HG03095 (cell line): ENCODE results near the gene ING5.
"Not testable (repeated sequence)": the region's sequence is repeated elsewhere in the genome, so short reads cannot be mapped to it uniquely, and the experiment has no call there.

ENCODE experiments used
- ATAC-seq: cut with Tn5 transposase; IDR thresholded peaks from one replicate; pipeline ENCODE4 v1.9.1; 2021; ENCODE audit warnings: moderate library complexity; ENCODE audit not compliant: unreplicated experiment

ING5 gene

GRCh38 chr2:241755777-241756176, 53.9 kb downstream of the ING5 start:
- no peak for ATAC-seq

GRCh38 chr2:241759067-241759807, 57.4 kb downstream of the ING5 start:
- no peak for ATAC-seq

GRCh38 chr2:241759893-241760292, 58.1 kb downstream of the ING5 start:
- ATAC-seq: not testable (repeated sequence)

- ATAC-seq: no peak
Measured at GRCh38 chr2:241760301-241760771, 58.5 kb downstream of the ING5 start.

GRCh38 chr2:241762321-241762932, 60.6 kb downstream of the ING5 start:
- no peak for ATAC-seq

GRCh38 chr2:241762933-241763369, 61.1 kb downstream of the ING5 start:
- ATAC-seq: no peak

GRCh38 chr2:241763551-241764274, 61.9 kb downstream of the ING5 start:
- ATAC-seq: no peak

GRCh38 chr2:241764275-241765241, 62.7 kb downstream of the ING5 start:
- no peak for ATAC-seq

- ATAC-seq: no peak
Measured at GRCh38 chr2:241767464-241768250, 65.8 kb downstream of the ING5 start.

GRCh38 chr2:241768251-241768711, 66.4 kb downstream of the ING5 start:
- no peak for ATAC-seq

- no peak for ATAC-seq
Measured at GRCh38 chr2:241768850-241769249, 67.0 kb downstream of the ING5 start.

GRCh38 chr2:241769819-241770184, 68.0 kb downstream of the ING5 start:
- ATAC-seq: no peak

GRCh38 chr2:241770185-241770935, 68.5 kb downstream of the ING5 start:
- no peak for ATAC-seq

- ATAC-seq: no peak
Measured at GRCh38 chr2:241770936-241771285, 69.1 kb downstream of the ING5 start.

GRCh38 chr2:241771286-241772062, 69.6 kb downstream of the ING5 start:
- no peak for ATAC-seq

- no peak for ATAC-seq
Measured at GRCh38 chr2:241772063-241772499, 70.2 kb downstream of the ING5 start.

- no peak for ATAC-seq
Measured at GRCh38 chr2:241773511-241774418, 71.9 kb downstream of the ING5 start.
